NCI-H187 treated with DMSO at 0.1 percent for 48 hours (cell line): ENCODE measurements around the gene FGFR2.

ENCODE experiments used
- DNase-seq: peaks from one replicate; lab custom pipeline; 2025; lab: John Stamatoyannopoulos, UW

Gene FGFR2

GRCh38 chr10:121553511-121554264, 44.6 kb downstream of the FGFR2 start:
- no peak for DNase-seq

GRCh38 chr10:121552746-121553145, 45.5 kb downstream of the FGFR2 start:
- DNase-seq = no peak

- DNase-seq = no peak
Measured at GRCh38 chr10:121551210-121551885, 46.9 kb downstream of the FGFR2 start.

- DNase-seq = no peak
Measured at GRCh38 chr10:121544301-121544869, 53.9 kb downstream of the FGFR2 start.

- no peak for DNase-seq
Measured at GRCh38 chr10:121543545-121543944, 54.7 kb downstream of the FGFR2 start.

GRCh38 chr10:121541450-121542120, 56.7 kb downstream of the FGFR2 start:
- no peak for DNase-seq

- DNase-seq = no peak
Measured at GRCh38 chr10:121540732-121541395, 57.4 kb downstream of the FGFR2 start.

GRCh38 chr10:121539786-121540185, 58.5 kb downstream of the FGFR2 start:
- DNase-seq = no peak

- no peak for DNase-seq
Measured at GRCh38 chr10:121536310-121536913, 61.8 kb downstream of the FGFR2 start.

GRCh38 chr10:121535381-121535780, 62.9 kb downstream of the FGFR2 start:
- no peak for DNase-seq

GRCh38 chr10:121532292-121532864, 65.9 kb downstream of the FGFR2 start:
- no peak for DNase-seq

- DNase-seq = no peak
Measured at GRCh38 chr10:121531830-121532178, 66.4 kb downstream of the FGFR2 start.

GRCh38 chr10:121531076-121531829, 67.0 kb downstream of the FGFR2 start:
- no peak for DNase-seq

- DNase-seq = no peak
Measured at GRCh38 chr10:121530481-121531075, 67.7 kb downstream of the FGFR2 start.

- no peak for DNase-seq
Measured at GRCh38 chr10:121527690-121528089, 70.6 kb downstream of the FGFR2 start.

- DNase-seq = no peak
Measured at GRCh38 chr10:121526801-121527221, 71.4 kb downstream of the FGFR2 start.

- DNase-seq = no peak
Measured at GRCh38 chr10:121526135-121526790, 72.0 kb downstream of the FGFR2 start.

GRCh38 chr10:121525251-121526134, 72.8 kb downstream of the FGFR2 start:
- no peak for DNase-seq
